ENCODE measurements around the gene RHBDD2. TPM values are rescaled to one million over a fixed set of nuclear protein-coding genes. Genes with fewer than 3 reads are reported as not detected.

The RHBDD2 gene
- polyA plus RNA-seq, 3 donors: 34.1 to 54.6 (median 53.1) TPM

- Histone ChIP-seq H3K4me3 (replicated peaks in 1 of 3; ENCODE audit: low read depth in 2 of 3, low read length in 3 of 3) (no peak overlapping the region), H3K9ac (ENCODE audit: insufficient read depth, low read length, poor library complexity, severe bottlenecking) (no peak overlapping the region), H3K27me3 (ENCODE audit: control insufficient read depth in 2 of 2, insufficient read depth in 2 of 2, low read length in 2 of 2) (no peaks in the 10 kb centered on the region), H3K27ac (ENCODE audit: low read depth in 1 of 2, low read length in 2 of 2) (no peak overlapping the region), H2AFZ (ENCODE audit: insufficient read depth, low read depth, low read length, poor library complexity, severe bottlenecking) (no peak overlapping the region), H4K20me1 (ENCODE audit: insufficient read depth, low read length) (peaks cover 30% of the 10 kb centered on the region), H3K9me3 (replicated peaks in 1 of 2; ENCODE audit: control insufficient read depth in 1 of 2, insufficient read depth in 1 of 2, low read length in 2 of 2) (peaks cover 0 to 4% of the 10 kb centered on the region in 2 donors), H3K4me1 (ENCODE audit: control insufficient read depth in 1 of 2, insufficient read depth in 2 of 2, low read length in 2 of 2) (peaks cover 28% of the 10 kb centered on the region in 2 donors), H3K4me2 (replicated peaks; ENCODE audit: extremely low read depth, low read length, poor library complexity, severe bottlenecking) (no peak overlapping the region), H3K79me2 (ENCODE audit: insufficient read depth, low read length) (peaks cover 33% of the 10 kb centered on the region), H3K36me3 (replicated peaks in 1 of 2; ENCODE audit: control insufficient read depth in 1 of 2, insufficient read depth in 2 of 2, low read length in 2 of 2) (no peaks in the 10 kb centered on the region)
- Mint-ChIP-seq H3K36me3 (peaks cover 0 to 7% of the 10 kb centered on the region in 2 donors), H3K9me3 (peaks cover 4 to 7% (median 5%) of the 10 kb centered on the region in 7 donors), H3K4me3 (no peak overlapping the region), H3K27me3 (ENCODE audit: low read depth in 3 of 3) (peaks cover 0 to 14% (median 3%) of the 10 kb centered on the region in 3 donors), H3K27ac (no peak overlapping the region), H3K4me1 (peaks cover 39% of the 10 kb centered on the region)
- TF ChIP-seq, protein P1, sequence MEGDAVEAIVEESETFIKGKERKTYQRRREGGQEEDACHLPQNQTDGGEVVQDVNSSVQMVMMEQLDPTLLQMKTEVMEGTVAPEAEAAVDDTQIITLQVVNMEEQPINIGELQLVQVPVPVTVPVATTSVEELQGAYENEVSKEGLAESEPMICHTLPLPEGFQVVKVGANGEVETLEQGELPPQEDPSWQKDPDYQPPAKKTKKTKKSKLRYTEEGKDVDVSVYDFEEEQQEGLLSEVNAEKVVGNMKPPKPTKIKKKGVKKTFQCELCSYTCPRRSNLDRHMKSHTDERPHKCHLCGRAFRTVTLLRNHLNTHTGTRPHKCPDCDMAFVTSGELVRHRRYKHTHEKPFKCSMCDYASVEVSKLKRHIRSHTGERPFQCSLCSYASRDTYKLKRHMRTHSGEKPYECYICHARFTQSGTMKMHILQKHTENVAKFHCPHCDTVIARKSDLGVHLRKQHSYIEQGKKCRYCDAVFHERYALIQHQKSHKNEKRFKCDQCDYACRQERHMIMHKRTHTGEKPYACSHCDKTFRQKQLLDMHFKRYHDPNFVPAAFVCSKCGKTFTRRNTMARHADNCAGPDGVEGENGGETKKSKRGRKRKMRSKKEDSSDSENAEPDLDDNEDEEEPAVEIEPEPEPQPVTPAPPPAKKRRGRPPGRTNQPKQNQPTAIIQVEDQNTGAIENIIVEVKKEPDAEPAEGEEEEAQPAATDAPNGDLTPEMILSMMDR (IDR thresholded peaks at IDR 0.05): no peak
- DNase-seq: no peak
- no CpG with 5 or more reads among the region's 6 CpGs for WGBS (ENCODE audit: insufficient coverage)
- intact Hi-C loops (cut with micrococcal nuclease): loop anchor here in 1 of 2 donors (5.0 kb wide), 1 partner anchor 36 kb away; the partner anchor contains the start of gene RHBDD2
Observed at GRCh38 chr7:75913437-75913836, 34.6 kb downstream of the RHBDD2 start.

GRCh38 chr7:75914169-75914654 is 35.4 kb downstream of the RHBDD2 start:
- peak overlapping the region; percentile 95 for H2AFZ ChIP-seq (ENCODE audit: insufficient read depth, low read depth, low read length, poor library complexity, severe bottlenecking)
- intact Hi-C loops (cut with micrococcal nuclease): loop anchor here (2.0 to 5.0 kb wide), 3 partner anchors 37 to 81 kb away; partner anchors contain the start of genes RHBDD2 (in 1 of the 2) and TMEM120A (in 1 of the 2)
- no peaks in the 10 kb centered on the region for H3K27me3 ChIP-seq (ENCODE audit: control insufficient read depth in 2 of 2, insufficient read depth in 2 of 2, low read length in 2 of 2)
- peaks cover 28% of the 10 kb centered on the region in 2 donors for H3K4me1 ChIP-seq (ENCODE audit: control insufficient read depth in 1 of 2, insufficient read depth in 2 of 2, low read length in 2 of 2)
- peaks cover 40% of the 10 kb centered on the region for H3K79me2 ChIP-seq (ENCODE audit: insufficient read depth, low read length)
- Mint-ChIP-seq H3K36me3 (peaks cover 0 to 10% of the 10 kb centered on the region in 2 donors), H3K4me3 (peak overlapping the region; percentile 87 to 93), H3K9me3 (peaks cover 4 to 5% (median 5%) of the 10 kb centered on the region in 7 donors), H3K27ac (peak overlapping the region; percentile 90 to 96 (median 94)), H3K4me1 (peaks cover 45% of the 10 kb centered on the region), H3K27me3 (ENCODE audit: low read depth in 3 of 3) (peaks cover 0 to 13% (median 3%) of the 10 kb centered on the region in 3 donors)
- peaks cover 38% of the 10 kb centered on the region for H4K20me1 ChIP-seq (ENCODE audit: insufficient read depth, low read length)
- TF ChIP-seq, protein P1 (IDR thresholded peaks at IDR 0.05): no peak
- DNase-seq: no peak
- peak overlapping the region; percentile 78 to 91 for H3K27ac ChIP-seq (ENCODE audit: low read depth in 1 of 2, low read length in 2 of 2)
- peak overlapping the region; percentile 100 for H3K4me2 ChIP-seq (replicated peaks; ENCODE audit: extremely low read depth, low read length, poor library complexity, severe bottlenecking)
- peak overlapping the region; percentile 89 for H3K9ac ChIP-seq (ENCODE audit: insufficient read depth, low read length, poor library complexity, severe bottlenecking)
- WGBS (ENCODE audit: insufficient coverage): 45% methylated on average over 16 of the region's 18 CpGs
- H3K36me3 ChIP-seq (replicated peaks in 1 of 2; ENCODE audit: control insufficient read depth in 1 of 2, insufficient read depth in 2 of 2, low read length in 2 of 2): no peaks in the 10 kb centered on the region
- H3K9me3 ChIP-seq (replicated peaks in 1 of 2; ENCODE audit: control insufficient read depth in 1 of 2, insufficient read depth in 1 of 2, low read length in 2 of 2): peaks cover 0 to 3% of the 10 kb centered on the region in 2 donors
- H3K4me3 ChIP-seq (replicated peaks in 1 of 3; ENCODE audit: low read depth in 2 of 3, low read length in 3 of 3): peak overlapping the region; percentile 51 to 96 (median 78)
